Measurements from ENCODE around the gene MBOAT7.
"Not testable (repeated sequence)": the region's sequence is repeated elsewhere in the genome, so short reads cannot be mapped to it uniquely, and the experiment has no call there.

MBOAT7 gene

GRCh38 chr19:54191811-54192453 lies 2.6 kb upstream of the MBOAT7 start:
- in situ Hi-C loops (cut with HindIII; ENCODE audit: low pct_ligation_motif_present, low pct_unique_long_range_greater_than_20kb, low sequenced_read_pairs), result no loop called here
- no peak for DNase-seq

DNA sequence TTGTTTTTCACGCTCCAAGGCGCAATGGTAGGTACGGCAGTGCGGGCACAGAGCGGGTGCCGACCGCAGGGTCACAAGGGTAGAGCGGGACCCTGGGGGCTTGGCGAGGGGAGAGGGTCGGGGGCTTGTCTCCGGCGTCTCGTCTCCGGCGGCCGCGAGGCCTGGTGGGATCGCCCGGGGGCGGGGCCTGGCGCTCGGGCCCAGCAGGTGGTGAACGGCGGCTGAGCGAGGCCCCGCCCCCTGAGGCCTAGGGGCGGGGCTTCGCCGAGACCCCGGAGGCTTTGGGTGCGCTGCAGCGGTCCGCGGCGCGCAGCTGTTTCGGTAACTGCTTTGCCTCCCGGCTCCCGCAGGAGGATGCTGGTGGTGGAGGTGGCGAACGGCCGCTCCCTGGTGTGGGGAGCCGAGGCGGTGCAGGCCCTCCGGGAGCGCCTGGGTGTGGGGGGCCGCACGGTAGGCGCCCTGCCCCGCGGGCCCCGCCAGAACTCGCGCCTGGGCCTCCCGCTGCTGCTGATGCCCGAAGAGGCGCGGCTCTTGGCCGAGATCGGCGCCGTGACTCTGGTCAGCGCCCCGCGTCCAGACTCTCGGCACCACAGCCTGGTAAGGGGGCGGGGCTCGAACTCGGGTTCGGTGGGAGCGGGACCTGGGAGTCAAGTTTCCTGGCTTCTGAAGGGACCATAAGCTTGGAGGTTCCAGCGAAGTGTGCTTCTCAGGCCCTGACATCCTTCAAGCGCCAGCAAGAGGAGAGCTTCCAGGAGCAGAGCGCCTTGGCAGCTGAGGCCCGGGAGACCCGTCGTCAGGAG lies 1.8 kb upstream of the MBOAT7 start, which contains the start of gene TSEN34:
Gene TSEN34, plus strand, starts transcription at position 298 of the 800 bp plus-strand sequence. Its CDS starts 57 bp downstream, at position 355.
- peak; percentile 78 for DNase-seq
- in situ Hi-C loops (cut with HindIII; ENCODE audit: low pct_ligation_motif_present, low pct_unique_long_range_greater_than_20kb, low sequenced_read_pairs), result no loop called here

DNA sequence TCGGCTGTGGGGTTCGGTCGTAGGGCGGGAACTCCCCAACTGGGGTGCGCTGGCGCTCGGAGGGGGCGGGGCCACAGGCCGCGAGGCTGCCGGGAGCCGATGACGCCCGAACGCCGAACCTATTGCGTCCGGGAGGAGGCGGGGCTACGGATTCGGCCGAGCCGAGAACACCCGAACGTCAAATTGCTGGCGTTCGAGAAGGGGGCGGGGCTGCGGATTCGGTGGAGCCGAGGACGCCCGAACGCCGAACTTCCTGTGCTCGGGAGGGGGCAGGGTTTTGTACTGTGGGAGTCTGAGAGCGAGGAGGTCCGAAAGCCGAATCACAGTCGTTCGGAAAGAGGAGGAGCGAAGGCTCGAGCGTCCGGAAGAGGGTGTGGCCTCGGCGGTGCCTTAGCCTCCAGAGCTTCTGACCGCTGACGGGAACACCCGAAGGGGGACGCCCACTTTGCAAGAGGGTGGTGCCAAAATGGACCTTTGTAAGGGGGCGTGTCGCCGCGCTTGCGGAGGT lies 1.2 kb upstream of the MBOAT7 start:
- in situ Hi-C loops (cut with HindIII; ENCODE audit: low pct_ligation_motif_present, low pct_unique_long_range_greater_than_20kb, low sequenced_read_pairs), result no loop called here
- DNase-seq, result peak; percentile 96

GRCh38 chr19:54189735-54190502 lies 539 bp upstream of the MBOAT7 start:
- in situ Hi-C loops (cut with HindIII; ENCODE audit: low pct_ligation_motif_present, low pct_unique_long_range_greater_than_20kb, low sequenced_read_pairs), result no loop called here
- peak; percentile 99 for DNase-seq

DNA sequence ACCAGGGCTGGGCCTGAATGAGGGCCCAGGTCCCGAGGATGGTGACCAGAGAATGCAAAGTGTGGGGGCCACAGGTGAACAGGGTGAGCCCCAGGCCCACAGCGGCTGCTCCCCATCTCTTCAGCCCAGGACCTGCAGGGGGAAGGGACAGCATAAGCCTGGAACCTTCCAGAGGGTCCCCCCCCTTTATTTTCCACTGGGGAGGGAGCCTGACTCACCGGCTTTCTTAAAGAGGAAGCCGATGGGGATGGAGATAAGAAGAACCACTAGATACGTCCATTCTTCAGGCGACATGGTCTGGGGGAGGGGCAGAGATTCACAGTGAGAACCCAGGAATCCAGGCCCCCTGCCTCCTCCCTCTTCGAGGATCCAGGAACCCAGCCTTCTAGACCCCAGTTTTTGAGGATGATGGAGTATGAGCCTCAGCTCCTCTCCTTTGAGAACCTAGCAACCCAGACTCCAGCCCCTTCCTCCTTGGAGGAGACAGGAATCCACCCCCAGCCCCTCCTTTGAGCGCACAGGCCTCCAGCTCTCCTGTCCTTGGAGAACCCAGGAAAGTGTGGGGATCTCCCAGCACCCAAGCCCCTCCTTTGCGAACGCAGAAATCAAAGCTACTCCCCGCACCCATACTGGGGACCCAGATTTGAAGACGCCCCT lies 1.0 kb downstream of the MBOAT7 start:
- in situ Hi-C loops (cut with HindIII; ENCODE audit: low pct_ligation_motif_present, low pct_unique_long_range_greater_than_20kb, low sequenced_read_pairs), result no loop called here
- DNase-seq, result no peak

GRCh38 chr19:54186934-54187381 lies 2.4 kb downstream of the MBOAT7 start:
- in situ Hi-C loops (cut with HindIII; ENCODE audit: low pct_ligation_motif_present, low pct_unique_long_range_greater_than_20kb, low sequenced_read_pairs), result no loop called here
- no peak for DNase-seq

DNA sequence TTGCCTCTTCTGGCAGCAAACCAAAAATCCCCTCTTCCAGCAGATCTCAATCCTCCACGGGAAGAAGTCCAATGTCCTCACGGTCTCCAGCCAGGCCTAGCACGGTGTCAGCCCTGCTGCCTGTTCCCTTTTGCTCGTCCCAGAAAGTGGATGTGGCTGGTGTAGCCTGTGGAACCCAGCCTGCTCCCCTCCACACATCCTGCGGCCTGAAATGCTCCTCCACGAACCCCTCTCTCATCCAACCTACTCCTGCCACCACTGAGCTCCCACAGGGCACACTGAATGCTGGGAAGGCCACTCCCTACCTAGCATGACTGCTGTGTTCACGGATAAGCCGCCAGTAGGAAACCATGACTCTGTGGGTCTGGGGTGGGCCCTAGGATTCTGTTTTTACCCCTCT lies 3.0 kb downstream of the MBOAT7 start:
- in situ Hi-C loops (cut with HindIII; ENCODE audit: low pct_ligation_motif_present, low pct_unique_long_range_greater_than_20kb, low sequenced_read_pairs), result no loop called here
- no peak for DNase-seq

DNA sequence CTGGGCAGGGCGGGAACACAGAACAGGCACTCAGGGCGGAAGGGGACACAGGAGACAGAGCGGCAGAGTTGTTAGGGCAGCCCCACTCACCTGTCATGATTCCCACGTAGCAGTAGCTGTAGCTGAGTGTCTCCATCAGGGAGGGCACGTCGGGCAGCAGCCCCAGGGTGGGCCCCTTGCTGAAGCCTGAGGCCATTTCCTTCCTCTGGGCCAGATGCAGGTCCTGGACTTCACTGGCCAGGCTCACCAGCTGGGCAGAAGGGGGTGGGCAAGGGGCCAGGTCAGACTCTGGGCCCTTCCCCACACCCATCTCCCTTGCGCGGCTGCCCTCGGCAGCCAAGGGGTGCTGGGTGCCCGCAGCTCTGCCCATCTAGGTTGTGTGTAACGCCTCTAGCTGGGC lies 5.9 kb downstream of the MBOAT7 start:
- DNase-seq, result no peak
- in situ Hi-C loops (cut with HindIII; ENCODE audit: low pct_ligation_motif_present, low pct_unique_long_range_greater_than_20kb, low sequenced_read_pairs), result no loop called here

DNA sequence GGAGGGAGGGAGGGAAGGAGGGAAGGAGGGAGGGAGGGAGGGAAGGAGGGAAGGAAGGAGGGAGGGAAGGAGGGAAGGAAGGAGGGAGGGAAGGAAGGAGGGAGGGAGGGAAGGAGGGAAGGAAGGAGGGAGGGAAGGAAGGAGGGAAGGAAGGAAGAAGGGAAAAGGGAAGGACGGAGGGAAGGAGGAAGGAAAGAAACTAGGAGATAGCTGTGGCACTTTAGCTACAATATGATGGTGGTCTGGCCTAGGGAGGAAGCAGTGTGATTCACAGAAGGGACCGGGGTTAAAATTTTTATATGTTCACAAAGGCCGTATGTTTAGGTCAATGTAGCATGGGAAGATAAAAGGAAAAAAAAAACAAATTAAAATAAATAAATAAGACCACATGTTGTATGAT lies 7.5 kb downstream of the MBOAT7 start:
- in situ Hi-C loops (cut with HindIII; ENCODE audit: low pct_ligation_motif_present, low pct_unique_long_range_greater_than_20kb, low sequenced_read_pairs); DNase-seq: not testable (repeated sequence)

GRCh38 chr19:54180691-54181091 lies 8.7 kb downstream of the MBOAT7 start:
- in situ Hi-C loops (cut with HindIII; ENCODE audit: low pct_ligation_motif_present, low pct_unique_long_range_greater_than_20kb, low sequenced_read_pairs), result no loop called here
- DNase-seq, result no peak

GRCh38 chr19:54179921-54180461 lies 9.4 kb downstream of the MBOAT7 start:
- in situ Hi-C loops (cut with HindIII; ENCODE audit: low pct_ligation_motif_present, low pct_unique_long_range_greater_than_20kb, low sequenced_read_pairs), result no loop called here

DNA sequence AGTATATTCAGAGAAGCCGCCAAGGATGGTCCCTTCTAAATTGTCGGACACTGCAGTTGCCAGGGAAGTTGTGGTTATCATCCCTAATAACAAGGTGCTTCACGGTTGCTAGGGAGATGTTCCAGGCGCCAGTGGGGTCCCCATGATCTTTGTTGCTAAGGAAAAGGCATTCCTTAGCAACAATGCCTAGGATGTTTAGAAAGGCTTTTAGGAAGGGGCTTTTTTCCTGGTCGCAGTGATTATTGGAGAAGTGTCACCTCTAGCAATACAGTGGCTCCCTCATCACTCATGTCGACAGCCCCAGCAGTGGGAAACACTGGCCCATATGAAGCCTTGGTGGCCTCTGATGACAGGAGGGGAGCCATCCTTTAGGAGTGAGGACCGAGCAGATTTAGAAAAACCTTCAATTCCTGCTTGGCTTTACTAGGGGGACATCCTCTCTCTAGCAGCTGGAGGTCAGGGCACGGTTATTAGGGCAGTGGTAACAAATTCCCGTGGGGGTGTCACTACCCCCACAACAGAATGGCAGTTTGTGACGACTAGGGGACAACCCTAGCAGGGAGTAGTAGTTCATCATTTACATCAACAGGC lies 10.0 kb downstream of the MBOAT7 start:
- DNase-seq, result no peak
- in situ Hi-C loops (cut with HindIII; ENCODE audit: low pct_ligation_motif_present, low pct_unique_long_range_greater_than_20kb, low sequenced_read_pairs), result no loop called here

More at GRCh38 chr19:54179921-54180461, 9.4 kb downstream of the MBOAT7 start:
- DNase-seq, result no peak

DNA sequence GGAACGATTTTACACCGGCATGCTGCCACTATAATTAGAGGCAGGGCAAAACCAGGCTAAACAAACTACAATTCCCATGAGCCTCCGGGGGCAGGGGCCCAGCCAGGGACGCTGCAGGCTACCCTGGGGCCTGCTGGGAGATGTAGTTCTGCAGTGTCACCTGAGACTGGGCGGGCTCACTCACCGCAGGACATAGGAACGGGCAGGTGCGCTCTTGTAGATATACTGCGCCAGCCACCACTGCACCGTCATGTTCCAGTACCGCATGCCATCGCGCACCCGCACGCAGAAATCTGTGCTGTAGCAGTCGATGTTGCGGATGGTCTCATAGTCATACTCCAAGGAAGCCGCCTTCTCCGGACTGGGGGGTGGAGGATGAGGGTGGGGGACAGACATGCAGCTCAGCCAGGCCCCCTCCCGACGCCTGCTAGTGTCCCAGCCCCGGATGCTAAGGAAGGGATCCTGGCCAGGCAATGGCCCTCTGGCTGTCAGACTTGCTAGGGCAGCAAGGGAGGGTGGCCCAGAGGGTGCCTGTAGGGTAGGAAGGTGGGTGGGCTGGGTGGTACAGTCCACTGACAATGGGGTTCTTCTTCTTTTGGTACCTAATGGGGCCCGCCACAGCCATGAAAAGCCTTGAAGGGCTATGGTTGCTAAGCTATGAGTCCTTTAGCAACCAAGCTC lies 10.7 kb downstream of the MBOAT7 start:
- peak; percentile 20 for DNase-seq
- in situ Hi-C loops (cut with HindIII; ENCODE audit: low pct_ligation_motif_present, low pct_unique_long_range_greater_than_20kb, low sequenced_read_pairs), result no loop called here

GRCh38 chr19:54173951-54174834 lies 15.2 kb downstream of the MBOAT7 start:
- DNase-seq, result no peak
- in situ Hi-C loops (cut with HindIII; ENCODE audit: low pct_ligation_motif_present, low pct_unique_long_range_greater_than_20kb, low sequenced_read_pairs), result no loop called here

DNA sequence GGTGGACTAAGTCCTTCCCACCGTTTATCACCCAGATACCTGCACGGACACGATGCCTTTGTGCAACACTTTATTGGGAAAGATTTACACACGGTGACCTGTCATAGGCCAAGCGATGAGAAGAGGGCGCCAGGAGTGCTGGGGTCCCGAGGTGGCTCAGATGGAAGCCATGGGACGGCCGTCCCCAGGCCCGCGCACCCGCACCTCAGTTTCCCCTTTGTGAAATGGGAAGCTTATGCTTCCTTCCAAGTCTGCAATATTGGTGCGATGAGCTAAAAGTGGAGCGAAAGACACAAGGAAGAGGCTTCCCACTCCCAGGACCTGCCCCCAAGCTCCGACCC lies 16.1 kb downstream of the MBOAT7 start:
- in situ Hi-C loops (cut with HindIII; ENCODE audit: low pct_ligation_motif_present, low pct_unique_long_range_greater_than_20kb, low sequenced_read_pairs), result no loop called here
- no peak for DNase-seq

- DNase-seq, result no peak
- in situ Hi-C loops (cut with HindIII; ENCODE audit: low pct_ligation_motif_present, low pct_unique_long_range_greater_than_20kb, low sequenced_read_pairs), result no loop called here
These were observed 16.7 kb downstream of the MBOAT7 start, which contains the start of gene TMC4 for GRCh38 chr19:54172471-54173358. TMC4 (minus strand) TSS chr19:54173160; CDS start chr19:54173117, 43 bp downstream.
